GM18520 (cell line): ENCODE measurements around the gene ATXN2.
"Not testable (repeated sequence)": the region's sequence is repeated elsewhere in the genome, so short reads cannot be mapped to it uniquely, and the experiment has no call there.

Experiments
- ATAC-seq: cut with Tn5 transposase; IDR thresholded peaks from one replicate; pipeline ENCODE4 v1.9.1; 2021; ENCODE audit not compliant: unreplicated experiment

Gene ATXN2

GRCh38 chr12:111407377-111408115, 191.6 kb downstream of the ATXN2 start:
- ATAC-seq = no peak

GRCh38 chr12:111406474-111407376, 192.4 kb downstream of the ATXN2 start:
- no peak for ATAC-seq

- no peak for ATAC-seq
Measured at GRCh38 chr12:111405859-111406473, 193.1 kb downstream of the ATXN2 start, which contains the start of gene SH2B3. Gene SH2B3 (plus strand): TSS chr12:111405923. CDS start chr12:111418146, 12,223 bp downstream.

- ATAC-seq = peak; percentile 39
Measured at GRCh38 chr12:111405149-111405858, 193.8 kb downstream of the ATXN2 start.

GRCh38 chr12:111404362-111405148, 194.6 kb downstream of the ATXN2 start:
- no peak for ATAC-seq

- not testable (repeated sequence) for ATAC-seq
Measured at GRCh38 chr12:111402490-111402824, 196.7 kb downstream of the ATXN2 start.
